Right hindlimb (tissue), 1 donor: Measurements from ENCODE around the gene HBP1.
"Not testable (repeated sequence)": the region's sequence is repeated elsewhere in the genome, so short reads cannot be mapped to it uniquely, and the experiment has no call there.

Experiments
- DNase-seq: peaks from one replicate; pipeline ENCODE4 v3.0.0-alpha.2; 2018

The HBP1 gene

GRCh38 chr7:107186240-107186639 lies 17.4 kb downstream of the HBP1 start:
- no peak for DNase-seq

GRCh38 chr7:107187774-107188173 lies 19.0 kb downstream of the HBP1 start:
- DNase-seq: no peak

- DNase-seq: no peak
Measured at GRCh38 chr7:107190090-107190489, 21.3 kb downstream of the HBP1 start.

GRCh38 chr7:107194052-107194451 lies 25.2 kb downstream of the HBP1 start:
- DNase-seq: no peak

- no peak for DNase-seq
Measured at GRCh38 chr7:107196834-107197610, 28.2 kb downstream of the HBP1 start.

- DNase-seq: peak; percentile 50
Measured at GRCh38 chr7:107201795-107202450, 33.1 kb downstream of the HBP1 start.

GRCh38 chr7:107203607-107204006 lies 34.8 kb downstream of the HBP1 start:
- DNase-seq: no peak

- no peak for DNase-seq
Measured at GRCh38 chr7:107206136-107206535, 37.3 kb downstream of the HBP1 start.

GRCh38 chr7:107206706-107207105 lies 37.9 kb downstream of the HBP1 start:
- DNase-seq: no peak

GRCh38 chr7:107207459-107207858 lies 38.7 kb downstream of the HBP1 start:
- no peak for DNase-seq

- DNase-seq: no peak
Measured at GRCh38 chr7:107208024-107208521, 39.3 kb downstream of the HBP1 start.

GRCh38 chr7:107208563-107208962 lies 39.8 kb downstream of the HBP1 start:
- DNase-seq: no peak

- no peak for DNase-seq
Measured at GRCh38 chr7:107209565-107209964, 40.8 kb downstream of the HBP1 start.

- no peak for DNase-seq
Measured at GRCh38 chr7:107210400-107210799, 41.6 kb downstream of the HBP1 start.

- no peak for DNase-seq
Measured at GRCh38 chr7:107212725-107213124, 43.9 kb downstream of the HBP1 start.

GRCh38 chr7:107213193-107213788 lies 44.5 kb downstream of the HBP1 start:
- no peak for DNase-seq

- no peak for DNase-seq
Measured at GRCh38 chr7:107213945-107214344, 45.1 kb downstream of the HBP1 start.

- no peak for DNase-seq
Measured at GRCh38 chr7:107219563-107220244, 50.9 kb downstream of the HBP1 start.

- DNase-seq: no peak
Measured at GRCh38 chr7:107220356-107220755, 51.6 kb downstream of the HBP1 start.

- DNase-seq: not testable (repeated sequence)
Measured at GRCh38 chr7:107220806-107221205, 52.0 kb downstream of the HBP1 start.

GRCh38 chr7:107224374-107225223 lies 55.8 kb downstream of the HBP1 start:
- DNase-seq: no peak

GRCh38 chr7:107228291-107228690 lies 59.5 kb downstream of the HBP1 start:
- no peak for DNase-seq
